SK-N-SH treated with all-trans-retinoic acid at 6 μM for 48 hours (cell line): ENCODE results near the gene CDC42BPG.

Experiments used
- ATAC-seq: fragments of 200-7000 bp; cut with Tn5 transposase; 3 replicates; pipeline ENCODE4 v1.9.1; 2020; ENCODE audit warnings: mild to moderate bottlenecking, moderate library complexity
- ARNTL ChIP-seq: fragments of 450-650 bp; formaldehyde crosslinking; IDR thresholded peaks from 2 replicates; pipeline ENCODE4 v1.5.0; 2020; ENCODE audit warnings: low read depth, mild to moderate bottlenecking, moderate library complexity, borderline replicate concordance
- BACH2 ChIP-seq: fragments of 250-450 bp; sonication (Bioruptor Pico); IDR thresholded peaks from 2 replicates; pipeline ENCODE4 v1.9.0; 2021; ENCODE audit warnings: mild to moderate bottlenecking, borderline replicate concordance
- CREB5 ChIP-seq: fragments of 250-450 bp; sonication (Bioruptor Pico); IDR thresholded peaks from 2 replicates; pipeline ENCODE4 v1.5.1; 2020; ENCODE audit warnings: low read depth, mild to moderate bottlenecking, moderate library complexity
- CSDC2 ChIP-seq: fragments of 250-450 bp; sonication (Bioruptor Pico); IDR thresholded peaks from 2 replicates; pipeline ENCODE4 v1.5.0; 2020; ENCODE audit warnings: mild to moderate bottlenecking, moderate library complexity
- ESRRG ChIP-seq: fragments of 250-450 bp; sonication (Bioruptor Pico); IDR thresholded peaks from 2 replicates; pipeline ENCODE4 v1.6.1; 2021; ENCODE audit warnings: mild to moderate bottlenecking
- GLIS3 ChIP-seq: fragments of 250-450 bp; sonication (Bioruptor Pico); IDR thresholded peaks from 2 replicates; pipeline ENCODE4 v1.5.0; 2020; ENCODE audit warnings: mild to moderate bottlenecking, moderate library complexity
- ISL1 ChIP-seq: fragments of 250-450 bp; sonication (Bioruptor Pico); IDR thresholded peaks from 2 replicates; pipeline ENCODE4 v2.1.2; 2022; ENCODE audit warnings: mild to moderate bottlenecking, moderate library complexity
- OSR1 ChIP-seq: fragments of 250-450 bp; sonication (Bioruptor Pico); IDR thresholded peaks from 2 replicates; pipeline ENCODE4 v1.8.0; 2022; ENCODE audit warnings: moderate library complexity, mild to moderate bottlenecking, inconsistent platforms
- POU6F1 ChIP-seq: fragments of 250-450 bp; sonication (Bioruptor Pico); IDR thresholded peaks from 2 replicates; pipeline ENCODE4 v1.8.0; 2021; ENCODE audit warnings: low read depth, mild to moderate bottlenecking, moderate library complexity, borderline replicate concordance
- PPARA ChIP-seq: fragments of 250-450 bp; sonication (Bioruptor Pico); IDR thresholded peaks from 2 replicates; pipeline ENCODE4 v1.5.0; 2020; ENCODE audit warnings: mild to moderate bottlenecking, borderline replicate concordance
- RARB ChIP-seq: fragments of 250-450 bp; sonication (Bioruptor Pico); IDR thresholded peaks from 2 replicates; pipeline ENCODE4 v1.8.0; 2021; ENCODE audit warnings: mild to moderate bottlenecking, moderate library complexity
- TCF4 ChIP-seq: fragments of 250-450 bp; sonication (Bioruptor Pico); IDR thresholded peaks from 2 replicates; pipeline ENCODE4 v1.8.0; 2021; ENCODE audit warnings: mild to moderate bottlenecking, moderate library complexity, borderline replicate concordance
- TOX ChIP-seq: fragments of 250-450 bp; sonication (Bioruptor Pico); IDR thresholded peaks from 2 replicates; pipeline ENCODE4 v1.8.0; 2021; ENCODE audit warnings: mild to moderate bottlenecking, moderate library complexity, borderline replicate concordance
- TSHZ2 ChIP-seq: fragments of 250-450 bp; sonication (Bioruptor Pico); IDR thresholded peaks from 2 replicates; pipeline ENCODE4 v1.5.0; 2020; ENCODE audit warnings: mild to moderate bottlenecking, moderate library complexity
- ZC3H10 ChIP-seq: fragments of 250-450 bp; sonication (Bioruptor Pico); IDR thresholded peaks from 2 replicates; pipeline ENCODE4 v1.5.1; 2021; ENCODE audit warnings: mild to moderate bottlenecking, moderate library complexity
- ZFP3 ChIP-seq: fragments of 250-450 bp; sonication (Bioruptor Pico); IDR thresholded peaks from 2 replicates; pipeline ENCODE4 v1.5.0; 2020; ENCODE audit warnings: mild to moderate bottlenecking, moderate library complexity
- ZFP30 ChIP-seq: fragments of 450-650 bp; formaldehyde crosslinking; IDR thresholded peaks from 2 replicates; pipeline ENCODE4 v1.5.0; 2022; ENCODE audit warnings: mild to moderate bottlenecking, moderate library complexity
- ZNF565 ChIP-seq: fragments of 450-650 bp; formaldehyde crosslinking; conservative IDR thresholded peaks from 2 replicates; pipeline ENCODE4 v1.5.0; 2020; ENCODE audit warnings: low read depth, mild to moderate bottlenecking, moderate library complexity
- ZNF70 ChIP-seq: fragments of 450-650 bp; formaldehyde crosslinking; IDR thresholded peaks from 2 replicates; pipeline ENCODE4 v1.5.0; 2020; ENCODE audit warnings: mild to moderate bottlenecking, moderate library complexity
- ZNF8 ChIP-seq: fragments of 450-650 bp; formaldehyde crosslinking; IDR thresholded peaks from 2 replicates; pipeline ENCODE4 v1.5.0; 2020; ENCODE audit warnings: mild to moderate bottlenecking, moderate library complexity
- TF ChIP-seq, protein P1 (sequence below): fragments of 250-450 bp; sonication (Bioruptor Pico); IDR thresholded peaks from 2 replicates; pipeline ENCODE4 v1.8.0; 2020; ENCODE audit warnings: mild to moderate bottlenecking, moderate library complexity, borderline replicate concordance

CDC42BPG gene

GRCh38 chr11:64838600-64839334, 5.7 kb downstream of the CDC42BPG start (continued):
- no peak for TF ChIP-seq TSHZ2 (CRISPR knock-in tag)
- no peak for TF ChIP-seq PPARA (CRISPR knock-in tag)
- no peak for TF ChIP-seq GLIS3
- no peak for TF ChIP-seq ZNF8 (CRISPR knock-in tag)
- no peak for TF ChIP-seq ZNF70 (CRISPR knock-in tag)

DNA sequence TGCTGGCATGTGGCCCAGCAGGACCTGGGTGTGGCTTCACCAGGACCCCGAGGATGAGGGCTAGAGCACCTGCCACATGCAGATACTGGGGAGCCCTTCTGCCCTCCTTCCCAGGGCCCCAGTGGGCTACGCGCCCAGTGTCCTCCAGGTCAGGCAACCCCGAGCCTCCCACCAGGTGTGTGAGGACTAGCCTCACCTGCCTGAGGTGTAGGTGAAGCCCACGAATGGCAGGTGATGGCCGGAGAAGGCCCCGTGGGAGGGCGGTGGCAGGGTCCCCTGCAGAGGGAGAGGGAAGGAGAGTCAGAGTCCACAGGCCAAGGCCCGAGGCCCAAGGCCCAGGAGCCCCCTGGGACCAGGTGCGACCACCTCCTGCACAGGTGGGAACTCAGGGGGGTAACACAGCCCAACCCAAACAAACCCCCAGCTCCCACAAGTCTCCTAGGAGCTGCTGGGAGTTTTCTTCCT, 6.5 kb downstream of the CDC42BPG start:
- TF ChIP-seq ISL1 (no peak), POU6F1 (no peak), CREB5 (CRISPR knock-in tag) (no peak), ESRRG (CRISPR knock-in tag) (no peak), RARB (CRISPR knock-in tag) (no peak), PPARA (CRISPR knock-in tag) (no peak), ZC3H10 (CRISPR knock-in tag) (no peak), GLIS3 (no peak), ZFP3 (CRISPR knock-in tag) (no peak), TOX (CRISPR knock-in tag) (no peak), TCF4 (no peak), ARNTL (CRISPR knock-in tag) (no peak), ZNF565 (no peak), ZNF8 (CRISPR knock-in tag) (no peak), TSHZ2 (CRISPR knock-in tag) (no peak), CSDC2 (CRISPR knock-in tag) (no peak), OSR1 (no peak)
- TF ChIP-seq, protein P1, sequence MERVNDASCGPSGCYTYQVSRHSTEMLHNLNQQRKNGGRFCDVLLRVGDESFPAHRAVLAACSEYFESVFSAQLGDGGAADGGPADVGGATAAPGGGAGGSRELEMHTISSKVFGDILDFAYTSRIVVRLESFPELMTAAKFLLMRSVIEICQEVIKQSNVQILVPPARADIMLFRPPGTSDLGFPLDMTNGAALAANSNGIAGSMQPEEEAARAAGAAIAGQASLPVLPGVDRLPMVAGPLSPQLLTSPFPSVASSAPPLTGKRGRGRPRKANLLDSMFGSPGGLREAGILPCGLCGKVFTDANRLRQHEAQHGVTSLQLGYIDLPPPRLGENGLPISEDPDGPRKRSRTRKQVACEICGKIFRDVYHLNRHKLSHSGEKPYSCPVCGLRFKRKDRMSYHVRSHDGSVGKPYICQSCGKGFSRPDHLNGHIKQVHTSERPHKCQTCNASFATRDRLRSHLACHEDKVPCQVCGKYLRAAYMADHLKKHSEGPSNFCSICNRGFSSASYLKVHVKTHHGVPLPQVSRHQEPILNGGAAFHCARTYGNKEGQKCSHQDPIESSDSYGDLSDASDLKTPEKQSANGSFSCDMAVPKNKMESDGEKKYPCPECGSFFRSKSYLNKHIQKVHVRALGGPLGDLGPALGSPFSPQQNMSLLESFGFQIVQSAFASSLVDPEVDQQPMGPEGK, result no peak
- no peak for ATAC-seq

- ATAC-seq, result no peak
- TF ChIP-seq TOX (CRISPR knock-in tag), result no peak
- no peak for TF ChIP-seq TSHZ2 (CRISPR knock-in tag)
- TF ChIP-seq BACH2 (CRISPR knock-in tag), result no peak
- no peak for TF ChIP-seq GLIS3
- TF ChIP-seq ZNF565, result no peak
- no peak for TF ChIP-seq CSDC2 (CRISPR knock-in tag)
- no peak for TF ChIP-seq OSR1
- no peak for TF ChIP-seq TCF4
- no peak for TF ChIP-seq ZNF8 (CRISPR knock-in tag)
- no peak for TF ChIP-seq ZFP30
- no peak for TF ChIP-seq ISL1
- TF ChIP-seq ARNTL (CRISPR knock-in tag), result no peak
- no peak for TF ChIP-seq ZNF70 (CRISPR knock-in tag)
- TF ChIP-seq PPARA (CRISPR knock-in tag), result no peak
- TF ChIP-seq ZC3H10 (CRISPR knock-in tag), result no peak
Measured at GRCh38 chr11:64836448-64837072, 7.9 kb downstream of the CDC42BPG start.
